HG03135 (cell line): Measurements from ENCODE around the gene OR6B1.
"Not testable (repeated sequence)": the region's sequence is repeated elsewhere in the genome, so short reads cannot be mapped to it uniquely, and the experiment has no call there.

ENCODE experiments used
- ATAC-seq: cut with Tn5 transposase; IDR thresholded peaks from one replicate; pipeline ENCODE4 v1.9.1; 2021; ENCODE audit warnings: mild to moderate bottlenecking, moderate library complexity; ENCODE audit not compliant: unreplicated experiment

OR6B1 gene

GRCh38 chr7:144036302-144036885, 36.3 kb downstream of the OR6B1 start:
- ATAC-seq: no peak

DNA sequence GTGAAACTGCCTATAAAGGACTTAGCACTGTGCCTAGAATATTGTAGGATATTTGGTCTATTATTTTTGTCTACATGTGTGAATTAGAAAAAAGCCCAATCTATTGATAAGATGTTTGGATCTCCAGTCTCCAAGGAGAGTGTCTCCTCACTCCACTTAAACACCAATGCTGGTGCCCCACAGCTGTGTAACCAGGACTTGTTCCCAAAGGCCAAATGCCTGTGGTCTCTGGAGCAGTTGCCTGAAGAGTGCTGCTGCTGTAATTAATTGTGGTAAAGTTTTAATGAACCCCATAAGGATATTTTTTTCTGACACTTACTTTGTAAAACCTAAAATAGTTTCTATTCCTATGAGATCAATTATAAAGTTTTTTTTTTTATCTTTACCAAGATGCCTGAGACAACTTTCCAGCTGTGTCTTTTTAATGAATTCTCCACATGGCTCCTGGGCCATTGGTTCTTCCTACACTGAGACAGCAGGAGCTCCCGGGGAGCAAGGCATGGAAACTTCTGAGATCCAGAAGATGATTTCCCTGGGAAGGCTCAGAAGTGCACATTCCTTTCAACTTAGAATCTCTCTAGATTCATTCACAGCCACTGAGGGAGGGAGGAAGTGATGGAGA, 37.4 kb downstream of the OR6B1 start:
- no peak for ATAC-seq

DNA sequence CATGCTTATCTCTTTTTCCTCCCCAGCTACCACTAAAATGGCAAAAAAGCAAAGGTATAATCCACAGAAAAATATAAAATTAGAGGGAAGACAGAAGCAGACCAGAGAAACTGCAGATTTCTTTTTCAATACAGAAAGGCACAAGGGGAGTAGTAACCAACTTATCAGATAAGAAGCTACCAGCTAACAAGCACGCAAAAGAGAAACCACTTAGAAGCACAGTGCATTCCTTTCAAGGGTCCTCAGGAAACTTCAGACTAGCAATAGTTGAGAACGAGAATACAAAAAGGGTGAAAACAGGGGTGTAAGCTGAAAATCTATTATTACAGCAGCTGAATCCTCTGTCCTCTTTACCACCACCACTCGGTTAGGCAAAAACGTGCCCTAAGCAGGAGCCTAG, 38.8 kb downstream of the OR6B1 start:
- ATAC-seq: no peak

- no peak for ATAC-seq
Observed at GRCh38 chr7:144048648-144049047, 48.5 kb downstream of the OR6B1 start, which contains the start of gene OR2A5. Gene OR2A5, plus strand, starts transcription at chr7:144048948. Its CDS starts 1,454 bp downstream, at chr7:144050402.

GRCh38 chr7:144049491-144049890, 49.4 kb downstream of the OR6B1 start:
- no peak for ATAC-seq

DNA sequence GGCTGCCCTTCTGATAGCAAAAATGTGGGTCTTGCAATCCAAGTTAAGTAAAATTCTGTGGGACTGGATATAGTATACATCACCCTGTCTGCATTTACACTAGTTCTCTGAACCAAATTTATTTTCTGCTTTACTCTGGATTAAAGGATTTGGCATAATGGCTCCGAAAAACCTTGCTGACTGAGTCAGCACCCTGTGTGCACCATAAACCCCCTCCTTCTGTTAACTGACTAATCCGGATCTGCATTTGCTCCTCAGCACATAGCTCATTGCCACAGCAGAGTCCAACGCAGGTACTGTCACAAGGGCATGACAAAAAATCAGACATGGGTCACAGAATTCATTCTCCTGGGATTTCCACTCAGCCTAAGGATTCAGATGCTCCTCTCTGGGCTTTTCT, 50.0 kb downstream of the OR6B1 start:
- ATAC-seq: no peak

GRCh38 chr7:144050884-144051283, 50.8 kb downstream of the OR6B1 start:
- not testable (repeated sequence) for ATAC-seq

DNA sequence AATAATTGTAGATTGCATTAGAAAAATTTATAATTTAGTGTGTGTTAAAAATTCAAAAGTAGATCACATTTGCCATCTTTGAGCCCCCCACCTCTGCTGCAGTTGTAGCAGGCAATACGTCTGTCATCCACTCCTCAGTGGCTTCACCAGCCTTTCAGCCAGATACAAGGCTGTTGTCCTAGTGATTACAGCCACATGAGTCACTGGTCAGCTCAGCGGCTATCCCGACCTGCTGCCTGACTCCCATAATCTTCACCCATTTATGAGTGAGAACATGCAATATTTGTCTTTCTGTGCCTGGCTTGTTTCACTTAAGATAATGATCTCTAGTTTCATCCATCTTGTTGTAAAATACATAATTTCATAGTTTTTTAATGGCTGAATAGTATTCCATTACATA, 57.8 kb downstream of the OR6B1 start:
- ATAC-seq: no peak
